NT2/D1 (cell line): Measurements from ENCODE around the gene RSL1D1.

Experiments used
- YY1 ChIP-seq: IDR thresholded peaks from 2 replicates; pipeline ENCODE4 v1.6.1; 2011; ENCODE audit not compliant: insufficient read length, insufficient read depth
- ZNF274 ChIP-seq: IDR thresholded peaks from 2 replicates; pipeline ENCODE4 v1.6.1; 2011; ENCODE audit warnings: mild to moderate bottlenecking, low read depth, low read length

DNA sequence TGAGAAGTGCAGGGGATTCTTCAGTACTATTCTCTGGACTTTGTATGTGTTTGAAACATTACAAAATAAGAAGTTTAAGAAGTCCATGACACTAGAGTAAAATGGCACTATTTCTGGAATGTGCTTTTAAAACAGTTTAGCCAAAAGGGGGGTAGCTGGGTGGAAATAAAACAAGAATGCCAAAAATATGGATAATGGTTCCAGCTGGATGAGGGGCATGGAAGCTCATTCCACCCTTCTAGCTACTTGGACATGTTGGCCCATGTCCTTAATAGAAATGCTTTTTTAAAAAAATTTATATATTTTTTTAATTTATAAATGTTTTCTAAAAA lies 67.3 kb downstream of the RSL1D1 start:
- TF ChIP-seq YY1 (no peak), ZNF274 (no peak)
